Smooth muscle cell (in vitro differentiated cells): ENCODE measurements around the gene HCAR3. TPM values are rescaled to one million over a fixed set of nuclear protein-coding genes. Genes with fewer than 3 reads are reported as not detected.
"Not testable (repeated sequence)": the region's sequence is repeated elsewhere in the genome, so short reads cannot be mapped to it uniquely, and the experiment has no call there.

ENCODE experiments used
- DNase-seq: peaks from one replicate; lab custom pipeline; 2025; ENCODE audit not compliant: unreplicated experiment; lab: John Stamatoyannopoulos, UW
- H2AFZ ChIP-seq: fragments of 200-600 bp; sonication (generic); 2 replicates; pipeline ENCODE4 v1.6.0; 2016; ENCODE audit warnings: antibody characterized with exemption, low read depth, mild to moderate bottlenecking
- H3F3A ChIP-seq: fragments of 200-600 bp; sonication (generic); 2 replicates; pipeline ENCODE4 v1.6.0; 2017; ENCODE audit warnings: antibody characterized with exemption, low read depth
- H3K27ac ChIP-seq: fragments of 200-600 bp; sonication (generic); 2 replicates; pipeline ENCODE4 v1.5.1; 2016; ENCODE audit warnings: low read depth, mild to moderate bottlenecking
- H3K27me3 ChIP-seq: fragments of 200-600 bp; sonication (generic); 2 replicates; pipeline ENCODE4 v1.6.1; 2016; ENCODE audit warnings: low read depth, mild to moderate bottlenecking
- H3K36me3 ChIP-seq: fragments of 200-600 bp; sonication (generic); 2 replicates; pipeline ENCODE4 v1.5.1; 2016; ENCODE audit warnings: low read depth
- H3K4me1 ChIP-seq: fragments of 200-600 bp; sonication (generic); 2 replicates; pipeline ENCODE4 v1.5.1; 2016; ENCODE audit warnings: low read depth
- H3K4me2 ChIP-seq: fragments of 200-600 bp; sonication (generic); 2 replicates; pipeline ENCODE4 v1.6.0; 2016; ENCODE audit warnings: mild to moderate bottlenecking
- H3K4me3 ChIP-seq: fragments of 200-600 bp; sonication (generic); 2 replicates; pipeline ENCODE4 v1.5.1; 2016; ENCODE audit warnings: mild to moderate bottlenecking
- H3K79me2 ChIP-seq: fragments of 200-600 bp; sonication (generic); 2 replicates; pipeline ENCODE4 v1.6.0; 2016; ENCODE audit warnings: low read depth, mild to moderate bottlenecking
- H3K9ac ChIP-seq: fragments of 200-600 bp; sonication (generic); 2 replicates; pipeline ENCODE4 v1.6.0; 2016; ENCODE audit warnings: low read depth
- H3K9me3 ChIP-seq: fragments of 200-600 bp; sonication (generic); replicated peaks from 2 replicates; pipeline ENCODE4 v1.5.1; 2016; ENCODE audit warnings: low read depth
- H4K20me1 ChIP-seq: fragments of 200-600 bp; sonication (generic); 2 replicates; pipeline ENCODE4 v1.6.0; 2016; ENCODE audit warnings: low read depth
- WGBS: methylation state at CpG from one replicate; pipeline ENCODE4 v1.1.7; 2016; ENCODE audit warnings: low lambda C conversion rate; 5-methylcytosine and 5-hydroxymethylcytosine counted together
- polyA plus RNA-seq: library from polyadenylated mRNA; unstranded; fragments of >200 nt; fragmentation: Nextera tagmentation; extraction: Ambion mirVana; gene quantifications from 2 replicates; pipeline ENCODE4 v1.2.1, GENCODE V29; 2016
- total RNA-seq: library from RNA; depleted of rRNA; stranded (reverse); fragments of >200 nt; gene quantifications from 2 replicates; pipeline ENCODE4 v1.2.3, GENCODE V29; 2014

HCAR3 gene
- total and polyA plus RNA-seq, 2 experiments from 2014 or later: 0.26 TPM; not detected in 1

GRCh38 chr12:122710341-122710740, 6.3 kb downstream of the HCAR3 start:
- H3F3A ChIP-seq, H3K79me2 ChIP-seq, H3K27ac ChIP-seq, H3K36me3 ChIP-seq, H3K27me3 ChIP-seq, H3K9me3 ChIP-seq, H2AFZ ChIP-seq, H3K4me3 ChIP-seq, H4K20me1 ChIP-seq, H3K9ac ChIP-seq, DNase-seq, H3K4me2 ChIP-seq, H3K4me1 ChIP-seq: not testable (repeated sequence)
- WGBS: 31% methylated on average over 2 of the region's 2 CpGs

GRCh38 chr12:122709287-122709686, 7.3 kb downstream of the HCAR3 start:
- no CpG with 5 or more reads among the region's 3 CpGs for WGBS
- not testable (repeated sequence) for H3K27me3 ChIP-seq, H3K79me2 ChIP-seq, H2AFZ ChIP-seq, DNase-seq, H3K4me1 ChIP-seq, H3K4me2 ChIP-seq, H4K20me1 ChIP-seq, H3K27ac ChIP-seq, H3F3A ChIP-seq, H3K36me3 ChIP-seq, H3K9me3 ChIP-seq, H3K4me3 ChIP-seq, H3K9ac ChIP-seq

GRCh38 chr12:122703841-122704240, 12.8 kb downstream of the HCAR3 start:
- not testable (repeated sequence) for H3K9ac ChIP-seq, H4K20me1 ChIP-seq, H3K79me2 ChIP-seq, H3K4me3 ChIP-seq, H3K27me3 ChIP-seq, H3K4me2 ChIP-seq, DNase-seq, H2AFZ ChIP-seq, H3K4me1 ChIP-seq, H3K9me3 ChIP-seq, H3K27ac ChIP-seq, H3K36me3 ChIP-seq, H3F3A ChIP-seq
- 95% methylated on average over 3 of the region's 3 CpGs for WGBS

GRCh38 chr12:122702890-122703611, 13.6 kb downstream of the HCAR3 start, which contains the start of gene HCAR2:
TSS of gene HCAR2 (minus strand) at chr12:122703357. CDS start at chr12:122703283, 74 bp downstream.
- not testable (repeated sequence) for H2AFZ ChIP-seq, H3K79me2 ChIP-seq, H3F3A ChIP-seq, H4K20me1 ChIP-seq, H3K4me2 ChIP-seq, H3K27me3 ChIP-seq, H3K4me3 ChIP-seq, H3K4me1 ChIP-seq, DNase-seq, H3K36me3 ChIP-seq, H3K27ac ChIP-seq, H3K9me3 ChIP-seq, H3K9ac ChIP-seq
- 88% methylated on average over 22 of the region's 22 CpGs for WGBS

GRCh38 chr12:122701481-122701880, 15.1 kb downstream of the HCAR3 start:
- H3K27ac ChIP-seq, H3K9ac ChIP-seq, H3K79me2 ChIP-seq, DNase-seq, H4K20me1 ChIP-seq, H3K4me3 ChIP-seq, H3K9me3 ChIP-seq, H3F3A ChIP-seq, H3K36me3 ChIP-seq, H3K4me1 ChIP-seq, H3K27me3 ChIP-seq: not testable (repeated sequence)
- WGBS: 9% methylated on average over 4 of the region's 4 CpGs
- peak overlapping the region; percentile 28 for H3K4me2 ChIP-seq
- H2AFZ ChIP-seq: peak overlapping the region; percentile 23

GRCh38 chr12:122700038-122700710, 16.4 kb downstream of the HCAR3 start:
- not testable (repeated sequence) for H3K79me2 ChIP-seq, H3K9me3 ChIP-seq, H3K4me3 ChIP-seq, H4K20me1 ChIP-seq, DNase-seq, H3F3A ChIP-seq, H3K27me3 ChIP-seq, H3K36me3 ChIP-seq, H3K4me1 ChIP-seq, H2AFZ ChIP-seq, H3K9ac ChIP-seq
- H3K27ac ChIP-seq: peak overlapping the region; percentile 63
- 100% methylated on average over 1 of the region's 9 CpGs for WGBS
- H3K4me2 ChIP-seq: peak overlapping the region; percentile 20

GRCh38 chr12:122696922-122697321, 19.7 kb downstream of the HCAR3 start:
- H3F3A ChIP-seq, H2AFZ ChIP-seq, H3K9me3 ChIP-seq, H3K4me3 ChIP-seq, H4K20me1 ChIP-seq, H3K4me2 ChIP-seq, DNase-seq, H3K9ac ChIP-seq, H3K79me2 ChIP-seq, H3K4me1 ChIP-seq, H3K36me3 ChIP-seq, H3K27me3 ChIP-seq: not testable (repeated sequence)
- WGBS: 63% methylated on average over 2 of the region's 2 CpGs
- peak overlapping the region; percentile 10 for H3K27ac ChIP-seq
